B cell (primary cell): ENCODE measurements around the gene R3HDM4. TPM values are rescaled to one million over a fixed set of nuclear protein-coding genes. Genes with fewer than 3 reads are reported as not detected.
A peak's percentile ranks its signal among the peaks of the same experiment; 100 is the strongest.

Experiments used
- ATAC-seq: fragments of 200-7000 bp; cut with Tn5 transposase; one replicate; pipeline ENCODE4 v1.10.0; 2021; ENCODE audit warnings: low read depth, mild to moderate bottlenecking, moderate number of reproducible peaks, moderate library complexity
- CTCF ChIA-PET: fragments of 350-600 bp; sonication (Branson Sonifier 250); formaldehyde crosslinking; loops from one replicate; lab custom pipeline; 2021; ENCODE audit warnings: antibody characterized with exemption, inconsistent platforms; lab: Charles Lee
- POLR2A ChIA-PET: fragments of 350-600 bp; sonication (Branson Sonifier 250); formaldehyde crosslinking; loops from one replicate; lab custom pipeline; 2021; ENCODE audit warnings: antibody characterized with exemption; lab: Charles Lee
- DNase-seq: peaks from one replicate; pipeline ENCODE4 v3.0.0; 2013
- H2AFZ ChIP-seq: 2 replicates; pipeline ENCODE4 v1.6.1; 2012; ENCODE audit warnings: mild to moderate bottlenecking, low read depth, low read length; ENCODE audit not compliant: insufficient read depth, poor library complexity, severe bottlenecking
- H3K27ac ChIP-seq, 2 donors: 1 replicate in 1 of 2; 2 replicates in 1 of 2; pipeline ENCODE4 v1.5.1; 2012 to 2013; ENCODE audit warnings: low read length in 2 of 2, mild to moderate bottlenecking in 2 of 2, moderate library complexity in 1 of 2
- H3K27me3 ChIP-seq, 4 experiments: fragments of 200-600 bp in 1 of 4; sonication (generic) in 1 of 4; replicated peaks in 1 of 4; 1 replicate in 2 of 4; 2 replicates in 2 of 4; pipeline versions ENCODE4 v1.6.1 to v1.7.0; 2013 to 2016; ENCODE audit warnings: low read length in 3 of 4, mild to moderate bottlenecking in 2 of 4, mixed read lengths in 1 of 4, moderate library complexity in 1 of 4; ENCODE audit not compliant: insufficient read depth in 4 of 4, control insufficient read depth in 3 of 4; ENCODE audit errors: control extremely low read depth in 1 of 4
- H3K36me3 ChIP-seq, 2 experiments: replicated peaks in 1 of 2; 1 replicate in 1 of 2; 2 replicates in 1 of 2; pipeline versions ENCODE4 v1.6.1 to v1.7.1; 2013; ENCODE audit warnings: low read length in 1 of 2; ENCODE audit not compliant: insufficient read depth in 2 of 2, control insufficient read depth in 1 of 2; ENCODE audit errors: control extremely low read depth in 1 of 2, extremely low read depth in 1 of 2
- H3K4me1 ChIP-seq, 2 donors: fragments of 200-600 bp in 1 of 2; sonication (generic) in 1 of 2; 1 replicate in 1 of 2; 2 replicates in 1 of 2; pipeline versions ENCODE4 v1.5.1 to v1.6.1; 2013 to 2017; ENCODE audit warnings: low read length in 2 of 2; ENCODE audit not compliant: control insufficient read depth in 2 of 2, insufficient read depth in 2 of 2
- H3K4me2 ChIP-seq: replicated peaks from 2 replicates; pipeline ENCODE3; 2012; ENCODE audit warnings: mild to moderate bottlenecking, low read depth, low read length; ENCODE audit not compliant: poor library complexity, severe bottlenecking
- H3K4me3 ChIP-seq, 5 experiments: fragments of 200-600 bp in 1 of 5; sonication (generic) in 1 of 5; 1 replicate in 3 of 5; 2 replicates in 2 of 5; pipeline versions ENCODE4 v1.5.1 to v1.7.0; 2011 to 2016; ENCODE audit warnings: low read length in 4 of 5, mild to moderate bottlenecking in 4 of 5, low read depth in 2 of 5, control low read depth in 1 of 5, moderate library complexity in 1 of 5; ENCODE audit not compliant: insufficient read depth in 1 of 5; ENCODE audit errors: control extremely low read depth in 1 of 5, extremely low read depth in 1 of 5
- H3K79me2 ChIP-seq: fragments of 200-600 bp; sonication (generic); one replicate; pipeline ENCODE4 v1.6.0; 2016; ENCODE audit warnings: low read length; ENCODE audit not compliant: control insufficient read depth, insufficient read depth
- H3K9ac ChIP-seq: fragments of 200-600 bp; sonication (generic); 2 replicates; pipeline ENCODE4 v1.6.1; 2017; ENCODE audit warnings: mild to moderate bottlenecking, low read length, moderate library complexity
- H3K9me3 ChIP-seq, 3 donors: one replicate each; pipeline versions ENCODE4 v1.6.1 to v1.7.1; 2013; ENCODE audit warnings: low read length in 2 of 3; ENCODE audit not compliant: control insufficient read depth in 2 of 3, insufficient read depth in 1 of 3; ENCODE audit errors: control extremely low read depth in 1 of 3
- H4K20me1 ChIP-seq: 2 replicates; pipeline ENCODE4 v1.6.0; 2012; ENCODE audit warnings: mild to moderate bottlenecking, low read length; ENCODE audit not compliant: insufficient read depth, control insufficient read depth, poor library complexity, severe bottlenecking
- H3K27ac Mint-ChIP-seq: one replicate; pipeline ENCODE4 v1.8.0; 2021; ENCODE audit warnings: mixed read lengths
- H3K27me3 Mint-ChIP-seq: one replicate; pipeline ENCODE4 v1.8.0; 2021; ENCODE audit warnings: mixed read lengths
- H3K4me1 Mint-ChIP-seq: one replicate; pipeline ENCODE4 v1.8.0; 2021; ENCODE audit warnings: mixed read lengths
- H3K4me3 Mint-ChIP-seq: one replicate; pipeline ENCODE4 v1.8.0; 2021; ENCODE audit warnings: mixed read lengths
- H3K9me3 Mint-ChIP-seq: one replicate; pipeline ENCODE4 v1.8.0; 2022; ENCODE audit warnings: mixed read lengths; ENCODE audit not compliant: insufficient read depth
- CTCF ChIP-seq: fragments of 200-600 bp; IDR thresholded peaks from one replicate; pipeline ENCODE4 v1.8.0; 2022; ENCODE audit warnings: antibody characterized with exemption, mild to moderate bottlenecking
- EZH2 ChIP-seq: IDR thresholded peaks from 2 replicates; pipeline ENCODE4 v1.6.1; 2012; ENCODE audit warnings: borderline replicate concordance, low read depth, mild to moderate bottlenecking, moderate library complexity, low read length; ENCODE audit not compliant: insufficient read depth, poor library complexity, severe bottlenecking
- WGBS: methylation state at CpG from one replicate; pipeline ENCODE4 v1.1.5; 2013; ENCODE audit warnings: missing lambda C conversion rate; ENCODE audit not compliant: insufficient coverage; 5-methylcytosine and 5-hydroxymethylcytosine counted together
- intact Hi-C: fragments of 100-400 bp; cut with micrococcal nuclease; formaldehyde crosslinking; loops from one replicate; pipeline ENCODE4 v1.10.0; 2022
- polyA plus RNA-seq: library from polyadenylated mRNA; depleted of rRNA; stranded (reverse); fragments of >200 nt; gene quantifications from 2 replicates; pipeline ENCODE4 v1.2.3, GENCODE V29; 2012
- total RNA-seq, 2 donors: library from RNA; stranded (reverse); fragments of 120-200 nt in 1 of 2; gene quantifications; 1 replicate in 1 of 2; 2 replicates in 1 of 2; pipeline versions ENCODE4 v1.2.3 to v1.2.4, GENCODE V29; 2013 to 2022

Gene R3HDM4
- total and polyA plus RNA-seq, 2 donors (not counting 1 experiment from before 2014, with no cell fraction given): 168 to 176 TPM

DNA sequence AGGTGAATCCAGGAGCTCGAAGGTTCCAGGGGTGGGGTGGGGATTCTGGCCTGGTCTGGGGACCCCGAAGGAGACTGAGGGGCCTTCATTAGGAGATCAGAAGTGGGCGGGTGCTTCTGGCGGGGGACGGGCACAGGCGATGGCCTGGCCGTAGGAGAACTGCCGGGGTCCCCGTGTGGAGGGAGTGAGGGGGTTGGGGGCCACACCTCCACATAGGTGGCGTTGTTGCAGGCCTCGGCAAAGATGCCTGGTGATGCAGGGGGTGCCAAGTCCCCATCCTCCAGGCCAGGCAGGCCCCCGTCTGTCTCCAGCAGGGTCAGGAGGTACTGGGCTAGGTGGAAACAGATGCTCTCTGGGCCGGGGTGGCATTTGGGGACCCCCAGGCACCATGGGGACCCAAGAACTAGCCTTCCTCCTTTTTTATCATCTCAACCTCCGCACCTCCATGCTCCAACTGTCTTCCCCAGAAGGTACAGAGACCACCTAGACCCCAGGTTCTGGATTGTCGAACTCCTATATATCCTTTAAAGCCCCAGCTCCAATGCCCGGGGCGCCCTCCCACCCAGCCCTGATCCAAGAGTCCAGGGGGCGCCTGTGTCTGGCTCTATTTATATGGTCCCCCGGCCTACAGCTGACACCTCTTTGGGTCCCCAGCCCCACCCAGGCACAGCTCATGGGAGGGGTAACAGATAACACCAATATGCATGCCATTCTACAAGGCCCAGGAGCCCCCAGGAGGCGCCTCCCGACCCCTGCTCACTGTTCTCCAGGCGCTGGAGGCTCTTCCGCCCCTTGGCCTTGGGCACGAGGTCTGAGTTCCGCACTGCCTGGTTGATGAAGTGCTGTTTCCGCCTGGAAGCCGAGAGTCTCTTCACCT, 11.6 kb downstream of the R3HDM4 start:
- H3K27me3 Mint-ChIP-seq: no peaks in the 10 kb centered on the region
- peak overlapping the region; percentile 37 for H3K27ac Mint-ChIP-seq
- intact Hi-C loops: no loop called here
- Histone ChIP-seq H3K79me2 (peaks cover 44% of the 10 kb centered on the region), H3K9ac (no peak overlapping the region), H3K4me3 (no peak overlapping the region), H3K27me3 (no peaks in the 10 kb centered on the region), H3K9me3 (peaks cover 0 to 3% (median 0%) of the 10 kb centered on the region in 3 donors), H3K36me3 (peaks cover 0 to 60% of the 10 kb centered on the region in 2 experiments), H3K4me2 (no peak overlapping the region), H4K20me1 (peaks cover 63% of the 10 kb centered on the region), H3K4me1 (peaks cover 8 to 24% of the 10 kb centered on the region in 2 donors), H3K27ac (peak overlapping the region in 1 of 2 donors; percentile 33), H2AFZ (no peak overlapping the region)
- no peak for DNase-seq
- POLR2A ChIA-PET: interaction anchor here (0.7 to 1.2 kb wide), 3 partner anchors 8 to 42 kb away, joined by 4 to 6 read pairs (median 4); partner anchors contain the start of genes CFD, MED16 and RNU6-9
- no peak for ATAC-seq
- H3K4me1 Mint-ChIP-seq: peaks cover 31% of the 10 kb centered on the region
- H3K4me3 Mint-ChIP-seq: no peak overlapping the region
- 97% methylated on average over 23 of the region's 27 CpGs for WGBS
- CTCF ChIA-PET: interaction anchor here (1.1 kb wide), 1 partner anchor 8 kb away, joined by 3 read pairs; the partner anchor contains the start of gene RNU6-9
- no peak for TF ChIP-seq EZH2
- no peak for TF ChIP-seq CTCF
- H3K9me3 Mint-ChIP-seq: no peaks in the 10 kb centered on the region
